Mesendoderm (in vitro differentiated cells): Measurements from ENCODE around the gene ASB13.

ENCODE experiments used
- DNase-seq: peaks from one replicate; pipeline ENCODE4 v3.0.0; 2013
- H2AK5ac ChIP-seq: 2 replicates; pipeline ENCODE4 v1.6.1; 2013; ENCODE audit warnings: low read length, inconsistent platforms
- H2BK120ac ChIP-seq: 2 replicates; pipeline ENCODE4 v1.6.1; 2013; ENCODE audit warnings: low read depth, mild to moderate bottlenecking, low read length, moderate library complexity, mixed read lengths
- H2BK15ac ChIP-seq: replicated peaks from 2 replicates; pipeline ENCODE4 v1.6.1; 2013; ENCODE audit warnings: low read depth, mild to moderate bottlenecking, moderate library complexity
- H2BK5ac ChIP-seq: 2 replicates; pipeline ENCODE4 v1.6.1; 2013; ENCODE audit warnings: low read length, inconsistent platforms
- H3K18ac ChIP-seq: 2 replicates; pipeline ENCODE4 v1.6.1; 2013; ENCODE audit warnings: mild to moderate bottlenecking, low read length, mixed read lengths
- H3K23ac ChIP-seq: one replicate; pipeline ENCODE4 v1.6.1; 2013; ENCODE audit warnings: low read length
- H3K27ac ChIP-seq: 2 replicates; pipeline ENCODE4 v1.5.1; 2013; ENCODE audit warnings: low read depth, mild to moderate bottlenecking, inconsistent platforms, low read length, moderate library complexity
- H3K27me3 ChIP-seq: 2 replicates; pipeline ENCODE4 v1.6.1; 2013; ENCODE audit warnings: low read length, control low read depth, mild to moderate bottlenecking, inconsistent platforms; ENCODE audit not compliant: insufficient read depth, poor library complexity
- H3K36me3 ChIP-seq: 2 replicates; pipeline ENCODE4 v1.6.1; 2013; ENCODE audit warnings: low read length, inconsistent platforms; ENCODE audit not compliant: control insufficient read depth, insufficient read depth
- H3K4ac ChIP-seq: one replicate; pipeline ENCODE4 v1.6.1; 2013; ENCODE audit warnings: low read depth, mild to moderate bottlenecking, low read length, moderate library complexity
- H3K4me1 ChIP-seq: 2 replicates; pipeline ENCODE4 v1.6.1; 2013; ENCODE audit warnings: low read depth, low read length, inconsistent platforms; ENCODE audit not compliant: control insufficient read depth
- H3K4me2 ChIP-seq: 2 replicates; pipeline ENCODE4 v1.6.1; 2013; ENCODE audit warnings: low read length
- H3K4me3 ChIP-seq: 2 replicates; pipeline ENCODE4 v1.5.1; 2013; ENCODE audit warnings: mild to moderate bottlenecking, low read length
- H3K56ac ChIP-seq: one replicate; pipeline ENCODE4 v1.6.1; 2013; ENCODE audit warnings: low read length
- H3K79me1 ChIP-seq: 2 replicates; pipeline ENCODE4 v1.6.1; 2013; ENCODE audit warnings: low read length, inconsistent platforms
- H3K79me2 ChIP-seq: 2 replicates; pipeline ENCODE4 v1.6.1; 2013; ENCODE audit warnings: mild to moderate bottlenecking, low read length; ENCODE audit not compliant: control insufficient read depth, insufficient read depth
- H3K9ac ChIP-seq: 2 replicates; pipeline ENCODE4 v1.6.1; 2013; ENCODE audit warnings: low read length, inconsistent platforms
- H4K5ac ChIP-seq: one replicate; pipeline ENCODE4 v1.6.1; 2013; ENCODE audit warnings: low read length
- H4K8ac ChIP-seq: one replicate; pipeline ENCODE4 v1.6.1; 2013; ENCODE audit warnings: low read depth, mild to moderate bottlenecking, control low read depth, low read length, moderate library complexity
- WGBS: extraction: QIAGEN DNeasy Blood & Tissue Kit; methylation state at CpG from one replicate; pipeline ENCODE4 v1.1.7; 2013; ENCODE audit warnings: low lambda C conversion rate, missing lambda C conversion rate; ENCODE audit not compliant: insufficient coverage; ENCODE audit errors: extremely low coverage; 5-methylcytosine and 5-hydroxymethylcytosine counted together

ASB13 gene

DNA sequence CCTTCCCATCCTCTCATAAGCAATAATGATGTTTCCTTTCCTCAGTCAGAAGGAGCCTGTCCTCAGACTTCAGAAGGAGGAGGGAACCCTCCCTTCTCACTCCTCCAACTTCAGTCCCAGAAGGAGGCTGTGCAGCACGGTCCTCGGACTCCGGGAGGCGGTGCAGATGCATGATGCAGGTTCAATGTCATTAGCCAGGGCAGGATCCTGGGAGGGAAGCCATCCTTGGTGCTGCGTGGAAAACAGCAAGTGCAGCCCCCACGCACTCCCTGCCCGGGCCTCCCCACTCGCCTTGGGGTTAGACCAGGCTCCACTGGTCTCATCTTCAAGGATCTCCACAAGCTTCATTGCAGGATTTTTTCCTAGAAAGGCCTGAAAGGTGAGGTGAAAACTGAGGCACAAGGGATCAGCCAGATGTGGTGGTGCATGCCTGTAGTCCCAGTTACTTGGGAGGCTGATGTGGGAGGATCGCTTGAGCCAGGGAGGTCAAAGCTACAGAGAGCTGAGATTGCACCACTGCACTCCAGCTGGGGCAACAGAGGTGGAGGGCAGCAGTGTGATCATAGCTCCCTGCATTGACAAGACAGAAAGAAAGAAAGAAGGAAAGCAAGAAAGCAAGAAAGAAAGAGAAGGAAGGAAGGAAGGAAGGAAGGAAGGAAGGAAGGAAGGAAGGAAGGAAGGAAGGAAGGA, 62.0 kb downstream of the ASB13 start:
- no CpG with 5 or more reads among the region's 9 CpGs for WGBS
- H3K4me1 ChIP-seq = no peaks in the 10 kb centered on the region
- H3K4me3 ChIP-seq = no peak overlapping the region
- no peak overlapping the region for H3K27ac ChIP-seq
- H3K18ac ChIP-seq = no peak overlapping the region
- H3K27me3 ChIP-seq = no peaks in the 10 kb centered on the region
- no peak overlapping the region for H3K4ac ChIP-seq
- no peak overlapping the region for H3K4me2 ChIP-seq
- no peak overlapping the region for H2BK5ac ChIP-seq
- H2BK120ac ChIP-seq = no peak overlapping the region
- no peak overlapping the region for H2BK15ac ChIP-seq
- no peak overlapping the region for H3K56ac ChIP-seq
- H4K5ac ChIP-seq = no peak overlapping the region
- H3K36me3 ChIP-seq = no peaks in the 10 kb centered on the region
- no peak overlapping the region for H3K9ac ChIP-seq
- no peak for DNase-seq
- H3K79me2 ChIP-seq = no peaks in the 10 kb centered on the region
- no peak overlapping the region for H3K23ac ChIP-seq
- no peak overlapping the region for H4K8ac ChIP-seq
- no peak overlapping the region for H2AK5ac ChIP-seq
- no peaks in the 10 kb centered on the region for H3K79me1 ChIP-seq

GRCh38 chr10:5603848-5604170, 62.6 kb downstream of the ASB13 start:
- H3K4me3 ChIP-seq = no peak overlapping the region
- H2AK5ac ChIP-seq = no peak overlapping the region
- H3K4ac ChIP-seq = no peak overlapping the region
- H3K23ac ChIP-seq = no peak overlapping the region
- no peak overlapping the region for H4K8ac ChIP-seq
- no peak overlapping the region for H3K56ac ChIP-seq
- no peak overlapping the region for H3K9ac ChIP-seq
- H2BK120ac ChIP-seq = no peak overlapping the region
- WGBS = no CpG with 5 or more reads among the region's 13 CpGs
- H3K4me1 ChIP-seq = no peaks in the 10 kb centered on the region
- no peaks in the 10 kb centered on the region for H3K27me3 ChIP-seq
- H4K5ac ChIP-seq = no peak overlapping the region
- no peak overlapping the region for H3K4me2 ChIP-seq
- no peaks in the 10 kb centered on the region for H3K79me2 ChIP-seq
- no peak overlapping the region for H3K18ac ChIP-seq
- no peak for DNase-seq
- no peak overlapping the region for H2BK5ac ChIP-seq
- H2BK15ac ChIP-seq = no peak overlapping the region
- no peaks in the 10 kb centered on the region for H3K36me3 ChIP-seq
- H3K27ac ChIP-seq = no peak overlapping the region
- no peaks in the 10 kb centered on the region for H3K79me1 ChIP-seq

DNA sequence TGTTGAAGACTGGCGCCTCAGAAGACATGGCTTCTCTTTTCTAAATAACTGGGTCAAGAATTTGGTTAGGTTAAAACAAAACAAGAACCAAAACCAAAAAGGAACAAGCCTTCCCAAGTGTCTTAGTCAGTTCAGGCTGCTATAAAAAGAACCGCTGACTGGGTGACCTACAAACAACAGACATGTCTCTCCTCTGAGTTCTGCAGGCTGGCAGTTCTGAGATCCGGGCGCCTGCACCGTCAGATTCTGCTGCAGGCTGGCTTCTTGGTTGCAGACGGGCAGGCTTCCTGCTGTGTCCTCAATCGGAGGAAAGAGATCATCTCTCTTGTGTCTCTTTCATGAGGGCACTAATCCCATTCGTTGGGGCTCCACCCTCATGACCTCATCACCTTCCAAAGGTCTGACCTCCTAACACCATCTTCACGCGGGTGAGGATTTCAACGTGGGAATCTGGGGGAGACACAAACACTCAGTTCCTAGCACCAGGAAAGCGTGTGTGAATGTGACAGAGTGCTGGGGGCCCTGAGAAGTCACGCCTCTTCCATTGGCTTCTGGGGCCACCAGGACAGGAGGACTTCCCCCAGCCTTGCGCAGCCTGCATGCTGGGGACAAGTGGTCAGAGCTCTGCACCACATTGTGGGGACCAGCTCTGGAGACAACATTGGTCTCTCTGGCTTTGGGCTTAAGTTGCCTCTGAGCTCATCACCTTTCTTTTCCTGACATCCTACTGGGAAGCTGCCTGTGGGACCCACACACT, 63.1 kb downstream of the ASB13 start:
- Histone ChIP-seq H2AK5ac (no peak overlapping the region), H3K79me2 (no peaks in the 10 kb centered on the region), H3K9ac (no peak overlapping the region), H3K23ac (no peak overlapping the region), H3K27ac (no peak overlapping the region), H2BK5ac (no peak overlapping the region), H3K79me1 (no peaks in the 10 kb centered on the region), H3K18ac (no peak overlapping the region), H4K5ac (no peak overlapping the region), H3K36me3 (no peaks in the 10 kb centered on the region), H3K27me3 (no peaks in the 10 kb centered on the region), H2BK120ac (no peak overlapping the region), H3K4me2 (no peak overlapping the region), H3K4ac (no peak overlapping the region), H3K56ac (no peak overlapping the region), H4K8ac (no peak overlapping the region), H2BK15ac (no peak overlapping the region), H3K4me1 (no peaks in the 10 kb centered on the region), H3K4me3 (no peak overlapping the region)
- WGBS = no CpG with 5 or more reads among the region's 14 CpGs
- no peak for DNase-seq

- Histone ChIP-seq H3K79me2 (no peaks in the 10 kb centered on the region), H3K4ac (no peak overlapping the region), H2AK5ac (no peak overlapping the region), H3K79me1 (no peaks in the 10 kb centered on the region), H3K56ac (no peak overlapping the region), H3K4me2 (no peak overlapping the region), H4K8ac (no peak overlapping the region), H4K5ac (no peak overlapping the region), H3K4me3 (no peak overlapping the region), H3K9ac (no peak overlapping the region), H3K36me3 (no peaks in the 10 kb centered on the region), H3K18ac (no peak overlapping the region), H3K23ac (no peak overlapping the region), H2BK120ac (no peak overlapping the region), H3K27me3 (no peaks in the 10 kb centered on the region), H3K4me1 (no peaks in the 10 kb centered on the region), H2BK5ac (no peak overlapping the region), H2BK15ac (no peak overlapping the region), H3K27ac (no peak overlapping the region)
- DNase-seq = no peak
- WGBS = no CpG with 5 or more reads among the region's 11 CpGs
These were observed 64.4 kb downstream of the ASB13 start for GRCh38 chr10:5601826-5602495.

DNA sequence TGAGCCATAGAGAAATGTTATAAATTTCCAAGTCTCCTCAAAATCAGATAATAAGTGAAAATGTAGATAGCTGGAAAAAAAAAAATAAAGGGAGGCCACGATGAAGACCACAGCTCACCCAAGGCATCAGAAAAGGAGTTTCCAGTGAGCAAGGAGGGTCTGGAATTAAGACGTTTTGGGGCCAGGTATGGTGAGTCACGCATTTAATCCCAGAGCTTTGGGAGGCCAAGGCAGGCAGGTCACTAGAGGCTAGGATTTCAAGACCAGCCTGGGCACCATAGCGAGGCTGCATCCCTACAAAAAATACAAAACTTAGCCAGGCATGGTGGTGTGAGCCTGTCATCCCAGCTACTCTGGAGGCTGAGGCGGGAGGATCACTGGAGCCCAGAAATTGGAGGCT, 65.5 kb downstream of the ASB13 start:
- Histone ChIP-seq H2AK5ac (no peak overlapping the region), H2BK120ac (no peak overlapping the region), H4K8ac (no peak overlapping the region), H3K23ac (no peak overlapping the region), H3K79me1 (no peaks in the 10 kb centered on the region), H3K56ac (no peak overlapping the region), H2BK5ac (no peak overlapping the region), H3K27me3 (no peaks in the 10 kb centered on the region), H2BK15ac (no peak overlapping the region), H3K79me2 (no peaks in the 10 kb centered on the region), H4K5ac (no peak overlapping the region), H3K4me2 (no peak overlapping the region), H3K9ac (no peak overlapping the region), H3K27ac (no peak overlapping the region), H3K4me3 (no peak overlapping the region), H3K36me3 (no peaks in the 10 kb centered on the region), H3K4me1 (no peaks in the 10 kb centered on the region), H3K18ac (no peak overlapping the region), H3K4ac (no peak overlapping the region)
- no CpG with 5 or more reads among the region's 5 CpGs for WGBS
- DNase-seq = no peak
